Astrocyte of the hippocampus (primary cell): ENCODE measurements around the gene C6orf58.
"Not testable (repeated sequence)": the region's sequence is repeated elsewhere in the genome, so short reads cannot be mapped to it uniquely, and the experiment has no call there.

Experiments
- DNase-seq: peaks from one replicate; pipeline ENCODE4 v3.0.0; 2011; ENCODE audit warnings: low read depth, low spot score

Gene C6orf58

DNA sequence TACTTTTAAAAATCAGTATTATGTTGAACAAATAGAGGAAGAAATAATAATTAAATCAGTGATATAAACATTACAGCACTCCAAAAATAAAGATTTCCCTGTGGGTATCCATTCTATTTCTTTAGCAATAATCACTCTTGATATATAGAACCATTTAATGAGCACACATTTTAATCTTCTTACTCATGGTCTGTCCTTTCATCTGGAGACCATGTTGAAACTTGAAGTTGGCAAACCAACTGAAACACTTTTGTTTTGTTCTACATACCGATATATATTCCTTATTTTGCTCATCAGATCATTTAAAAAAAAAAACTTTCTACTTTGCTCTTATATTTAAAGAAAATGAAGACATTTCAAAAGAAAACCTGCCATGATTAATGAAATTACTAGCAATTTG, 13.4 kb downstream of the C6orf58 start:
- no peak for DNase-seq

DNA sequence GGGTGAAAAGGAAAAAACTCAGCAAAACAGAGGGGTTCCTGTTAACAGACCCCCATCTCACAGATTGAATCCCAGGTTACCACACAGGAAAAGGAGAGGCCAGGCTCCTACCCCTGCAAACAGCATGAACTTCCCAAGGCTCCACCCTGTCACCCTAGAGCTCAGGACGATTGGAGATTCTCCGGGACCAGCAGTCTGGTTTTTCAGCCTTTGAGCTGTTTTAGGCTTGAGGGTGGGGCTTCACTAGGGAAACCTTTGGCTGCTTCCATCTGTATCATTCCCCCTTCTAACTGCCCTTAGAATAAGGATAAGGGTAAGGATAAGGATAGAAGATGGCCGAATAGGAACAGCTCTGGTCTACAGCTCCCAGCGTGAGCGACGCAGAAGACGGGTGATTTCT, 16.0 kb downstream of the C6orf58 start:
- no peak for DNase-seq

DNA sequence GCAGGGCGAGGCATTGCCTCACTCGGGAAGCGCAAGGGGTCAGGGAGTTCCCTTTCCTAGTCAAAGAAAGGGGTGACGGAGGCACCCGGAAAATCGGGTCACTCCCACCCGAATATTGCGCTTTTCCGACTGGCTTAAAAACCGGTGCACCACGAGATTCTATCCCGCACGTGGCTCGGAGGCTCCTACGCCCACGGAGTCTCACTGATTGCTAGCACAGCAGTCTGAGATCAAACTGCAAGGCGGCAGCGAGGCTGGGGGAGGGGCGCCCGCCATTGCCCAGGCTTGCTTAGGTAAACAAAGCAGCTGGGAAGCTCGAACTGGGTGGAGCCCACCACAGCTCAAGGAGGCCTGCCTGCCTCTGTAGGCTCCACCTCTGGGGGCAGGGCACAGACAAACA, 16.5 kb downstream of the C6orf58 start:
- DNase-seq, result not testable (repeated sequence)

DNA sequence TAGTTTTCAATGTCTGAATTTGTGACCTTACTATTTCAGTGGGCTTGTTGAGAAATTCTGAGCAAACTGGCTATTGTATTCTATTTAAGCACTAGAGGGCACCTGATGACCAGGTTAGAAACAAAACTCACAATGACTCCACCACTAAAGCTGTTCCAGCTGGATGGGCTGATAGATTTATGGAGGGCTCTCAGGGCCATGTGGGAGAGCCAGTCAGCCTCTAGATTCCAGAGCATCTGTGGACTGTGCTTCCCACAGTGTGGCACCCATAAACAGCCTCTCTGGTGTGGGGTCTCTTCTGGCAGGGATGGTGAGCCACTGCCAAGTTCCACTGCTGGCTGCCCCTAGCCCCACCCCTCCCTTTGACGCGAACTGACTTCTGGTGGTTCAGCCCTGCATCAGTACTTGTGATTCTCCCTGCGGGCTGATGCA, 29.2 kb downstream of the C6orf58 start:
- peak; percentile 39 for DNase-seq

DNA sequence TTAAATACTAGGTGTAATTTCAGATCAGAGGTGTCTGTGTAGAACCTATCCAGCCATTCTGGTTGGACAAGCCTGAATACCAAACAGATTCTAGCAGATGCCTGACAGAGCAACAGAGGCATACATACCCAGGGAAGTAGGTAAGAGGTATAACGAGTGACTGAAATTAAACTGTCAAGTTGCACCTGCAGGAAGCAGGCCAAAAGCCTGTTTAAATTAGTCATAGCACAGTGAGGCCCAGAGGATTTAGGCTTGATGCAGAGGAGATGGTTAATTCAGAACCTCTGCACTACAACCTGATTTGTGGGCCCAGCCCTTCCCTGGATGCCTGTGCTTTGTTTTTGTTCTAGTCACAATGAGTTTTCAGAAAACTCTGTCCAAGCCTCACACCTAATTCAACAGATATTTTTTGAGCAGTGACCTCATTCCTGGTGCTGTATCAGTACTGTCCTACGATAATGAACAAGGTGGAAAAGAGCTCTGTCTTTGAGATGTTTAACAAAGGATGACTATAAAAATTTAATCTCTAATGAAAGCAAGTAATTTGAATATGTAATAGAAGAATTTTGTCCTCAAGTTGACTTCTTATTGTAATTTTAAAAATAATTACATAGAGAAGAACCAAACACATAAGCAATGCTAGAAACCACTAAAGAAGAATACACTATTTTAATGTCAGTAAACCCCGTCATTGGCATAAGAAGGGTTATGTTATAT, 31.7 kb downstream of the C6orf58 start:
- DNase-seq, result no peak

DNA sequence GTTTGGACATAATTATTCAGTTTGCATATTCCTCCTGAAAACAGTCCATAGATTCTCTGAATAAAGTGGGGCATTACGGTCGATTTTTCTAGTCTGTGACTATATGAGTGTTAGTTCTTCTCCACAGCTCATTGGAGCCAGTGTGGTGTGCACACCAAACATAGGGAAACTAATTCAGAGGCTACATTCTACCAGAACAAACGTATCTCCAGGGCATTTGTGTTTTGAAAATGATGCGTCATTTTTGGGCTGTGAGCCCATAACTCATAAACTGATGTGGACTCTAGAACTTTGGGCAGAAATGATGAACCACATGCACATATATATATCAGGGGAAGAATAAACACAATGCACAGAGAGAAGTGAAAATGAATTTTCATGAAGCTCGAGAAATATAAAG, 41.8 kb downstream of the C6orf58 start:
- DNase-seq, result no peak

DNA sequence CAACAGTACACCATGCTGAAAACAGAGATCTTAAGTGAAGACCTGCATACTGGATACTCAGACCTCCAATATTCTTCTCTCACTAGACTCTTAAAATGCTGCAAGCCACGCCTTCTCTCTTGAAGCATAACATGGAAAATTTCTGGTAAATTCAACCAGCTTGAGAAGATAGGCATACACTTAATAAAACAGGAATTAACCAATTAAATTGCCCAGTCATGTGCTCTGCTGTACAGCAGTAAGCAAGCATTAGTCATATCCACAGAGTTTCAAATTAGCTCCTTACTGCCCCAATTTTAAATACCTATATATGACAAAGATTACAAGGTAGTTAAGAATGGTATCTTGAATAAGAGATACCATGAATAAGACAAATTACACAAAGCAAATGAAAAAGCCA, 53.8 kb downstream of the C6orf58 start:
- peak; percentile 4 for DNase-seq

DNA sequence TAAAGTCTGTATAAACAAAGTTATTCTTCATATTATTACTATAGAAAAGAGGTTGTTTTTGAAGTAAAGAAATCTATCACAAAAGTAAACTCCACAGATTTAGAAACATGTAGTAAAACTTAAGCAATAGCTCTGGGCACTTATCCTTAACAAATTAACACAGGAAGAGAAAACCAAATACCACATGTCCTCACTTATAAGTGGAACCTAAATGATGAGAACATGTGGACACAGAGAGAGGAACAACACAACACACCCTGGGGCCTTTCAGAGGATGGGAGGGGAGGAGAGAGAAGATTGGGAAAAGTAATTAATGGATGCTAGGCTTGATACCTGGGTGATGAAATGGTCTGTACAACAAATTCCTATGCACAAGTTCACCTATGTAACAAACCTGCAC, 57.2 kb downstream of the C6orf58 start:
- DNase-seq, result no peak

DNA sequence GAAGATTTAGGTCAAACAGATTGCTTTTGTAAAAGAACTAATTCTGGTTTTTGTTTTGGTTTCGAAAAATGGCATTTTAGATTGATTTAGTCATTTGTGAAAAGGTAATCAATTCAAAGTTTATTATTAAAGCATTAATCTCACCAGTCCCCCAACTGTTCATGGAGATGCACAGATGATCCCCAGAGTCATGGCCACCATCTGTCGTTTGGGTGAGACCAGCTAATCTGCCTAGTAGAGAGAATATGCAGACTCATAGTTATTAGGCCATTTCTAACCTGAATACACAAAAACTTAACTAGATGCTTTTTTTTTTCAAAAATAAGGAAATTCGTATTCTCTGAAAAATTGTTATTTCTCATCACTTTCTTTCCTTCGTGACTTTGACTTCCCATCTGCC, 58.1 kb downstream of the C6orf58 start:
- no peak for DNase-seq

DNA sequence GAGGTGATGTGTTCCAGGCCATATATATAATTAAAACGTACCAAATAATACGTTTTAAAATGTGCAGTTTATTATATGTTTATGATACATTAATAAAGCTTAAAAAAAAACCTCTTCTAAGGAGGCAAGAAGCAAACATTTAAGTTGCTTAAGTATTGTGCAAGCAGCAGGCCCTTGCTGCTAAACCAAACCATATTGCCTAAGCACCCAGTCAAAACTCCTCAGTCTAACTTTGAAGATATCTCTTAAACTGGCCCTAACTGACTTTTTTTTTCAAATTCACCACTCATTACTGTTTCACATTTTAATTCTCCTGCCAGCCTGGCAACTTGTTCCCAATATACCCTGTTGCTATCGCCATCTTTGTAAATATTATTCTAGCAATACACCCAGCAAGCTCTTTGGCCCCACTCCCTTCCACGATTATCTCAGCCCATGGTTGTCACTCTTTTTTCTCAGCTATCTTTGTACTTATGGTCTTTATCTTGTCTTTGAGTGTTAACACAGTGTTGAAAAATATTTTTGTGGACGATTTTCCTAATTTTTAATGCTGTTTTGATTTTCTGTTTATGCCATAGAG, 60.9 kb downstream of the C6orf58 start:
- no peak for DNase-seq
